Measurements from ENCODE around the gene ATP13A5. TPM values are rescaled to one million over a fixed set of nuclear protein-coding genes. Genes with fewer than 3 reads are reported as not detected.

Gene ATP13A5
- total and polyA plus RNA-seq, 2 of the 8 experiments (the other 6 are each of a cell fraction or from before 2014, with no cell fraction given) = not detected

GRCh38 chr3:193367868-193368267 lies 10.7 kb downstream of the ATP13A5 start (continued):
- TF ChIP-seq, protein P1, sequence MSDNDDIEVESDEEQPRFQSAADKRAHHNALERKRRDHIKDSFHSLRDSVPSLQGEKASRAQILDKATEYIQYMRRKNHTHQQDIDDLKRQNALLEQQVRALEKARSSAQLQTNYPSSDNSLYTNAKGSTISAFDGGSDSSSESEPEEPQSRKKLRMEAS (IDR thresholded peaks at IDR 0.05) = no peak
- TF ChIP-seq SAP30 (IDR thresholded peaks at IDR 0.05; ENCODE audit: insufficient read depth, insufficient replicate concordance, low read length) = no peak
